GM18502 (cell line): ENCODE results near the gene SOCS7.

ENCODE experiments used
- ATAC-seq: cut with Tn5 transposase; IDR thresholded peaks from one replicate; pipeline ENCODE4 v1.9.1; 2021; ENCODE audit warnings: mild to moderate bottlenecking; ENCODE audit not compliant: unreplicated experiment, poor library complexity

Gene SOCS7

GRCh38 chr17:38418693-38419507 is 67.3 kb downstream of the SOCS7 start:
- ATAC-seq = no peak

GRCh38 chr17:38419508-38419981 is 67.9 kb downstream of the SOCS7 start:
- no peak for ATAC-seq

GRCh38 chr17:38420518-38420917 is 68.9 kb downstream of the SOCS7 start:
- no peak for ATAC-seq

GRCh38 chr17:38421171-38421841 is 69.7 kb downstream of the SOCS7 start:
- no peak for ATAC-seq

GRCh38 chr17:38421871-38422827 is 70.5 kb downstream of the SOCS7 start:
- ATAC-seq = no peak

GRCh38 chr17:38424297-38424972 is 72.8 kb downstream of the SOCS7 start:
- no peak for ATAC-seq

GRCh38 chr17:38425031-38425430 is 73.4 kb downstream of the SOCS7 start:
- no peak for ATAC-seq

- no peak for ATAC-seq
Observed at GRCh38 chr17:38425744-38426143, 74.1 kb downstream of the SOCS7 start.

GRCh38 chr17:38426441-38426840 is 74.8 kb downstream of the SOCS7 start:
- no peak for ATAC-seq

GRCh38 chr17:38427160-38427949 is 75.7 kb downstream of the SOCS7 start:
- ATAC-seq = no peak

GRCh38 chr17:38428112-38428642 is 76.5 kb downstream of the SOCS7 start, which contains the start of gene ARHGAP23:
Gene ARHGAP23 (plus strand): TSS chr17:38428464. CDS start chr17:38428486, 22 bp downstream.
- no peak for ATAC-seq

- no peak for ATAC-seq
Observed at GRCh38 chr17:38428643-38429371, 77.2 kb downstream of the SOCS7 start.

GRCh38 chr17:38429476-38430100 is 77.9 kb downstream of the SOCS7 start:
- ATAC-seq = no peak

GRCh38 chr17:38430316-38430715 is 78.7 kb downstream of the SOCS7 start:
- no peak for ATAC-seq

- no peak for ATAC-seq
Observed at GRCh38 chr17:38430822-38431221, 79.2 kb downstream of the SOCS7 start.

GRCh38 chr17:38431346-38432145 is 79.9 kb downstream of the SOCS7 start:
- ATAC-seq = no peak

- no peak for ATAC-seq
Observed at GRCh38 chr17:38434178-38434665, 82.6 kb downstream of the SOCS7 start.
